Activated CD4-positive, alpha-beta memory T cell treated with anti-CD3 and anti-CD28 coated beads for 36 hours (primary cell): ENCODE data around the gene TGFBR3L. TPM values are rescaled to one million over a fixed set of nuclear protein-coding genes. Genes with fewer than 3 reads are reported as not detected.

Source experiments
- CTCF ChIA-PET: fragments of 350-600 bp; sonication (Branson Sonifier 250); formaldehyde crosslinking; loops from one replicate; lab custom pipeline; 2021; ENCODE audit warnings: antibody characterized with exemption, inconsistent platforms; lab: Charles Lee
- POLR2A ChIA-PET: fragments of 350-600 bp; sonication (Branson Sonifier 250); formaldehyde crosslinking; loops from one replicate; lab custom pipeline; 2021; ENCODE audit warnings: antibody characterized with exemption; lab: Charles Lee
- DNase-seq: peaks from one replicate; pipeline ENCODE4 v3.0.0-alpha.2; 2020
- H3K27ac Mint-ChIP-seq: one replicate; pipeline ENCODE4 v1.8.0; 2021; ENCODE audit warnings: mixed read lengths
- H3K27me3 Mint-ChIP-seq: one replicate; pipeline ENCODE4 v1.8.0; 2021; ENCODE audit warnings: mixed read lengths
- H3K36me3 Mint-ChIP-seq: one replicate; pipeline ENCODE4 v1.8.0; 2021; ENCODE audit warnings: mixed read lengths
- H3K4me1 Mint-ChIP-seq: one replicate; pipeline ENCODE4 v1.8.0; 2021; ENCODE audit warnings: low read depth, mixed read lengths
- H3K4me3 Mint-ChIP-seq: one replicate; pipeline ENCODE4 v1.8.0; 2021; ENCODE audit warnings: mild to moderate bottlenecking, mixed read lengths
- H3K9me3 Mint-ChIP-seq: one replicate; pipeline ENCODE4 v1.8.0; 2021; ENCODE audit warnings: mixed read lengths
- intact Hi-C: fragments of 100-400 bp; cut with micrococcal nuclease; formaldehyde crosslinking; loops from one replicate; pipeline ENCODE4 v1.15.1; 2023
- total RNA-seq, 2 experiments: library from RNA; stranded (reverse); gene quantifications; one replicate each; pipeline ENCODE4 v1.2.3, GENCODE V29; 2021

Gene TGFBR3L
- total RNA-seq, 2 experiments from 2014 or later = 4.4 to 4.6 TPM

GRCh38 chr19:7899751-7900378, 14.8 kb upstream of the TGFBR3L start:
- H3K4me1 Mint-ChIP-seq = peaks cover 9% of the 10 kb centered on the region
- no peak overlapping the region for H3K4me3 Mint-ChIP-seq
- H3K27ac Mint-ChIP-seq = no peak overlapping the region
- peaks cover 2% of the 10 kb centered on the region for H3K9me3 Mint-ChIP-seq
- POLR2A ChIA-PET = no interaction called here
- intact Hi-C loops = loop anchor here (5.0 kb wide), 1 partner anchor 33 kb away; no protein-coding TSS in a partner anchor
- peaks cover 6% of the 10 kb centered on the region for H3K36me3 Mint-ChIP-seq
- no peak for DNase-seq
- CTCF ChIA-PET = interaction anchor here (0.9 to 4.0 kb wide), 6 partner anchors 29 to 219 kb away, joined by 3 to 8 read pairs (median 8); partner anchors contain the start of genes TIMM44 and TRAPPC5
- H3K27me3 Mint-ChIP-seq = peaks cover 8% of the 10 kb centered on the region

DNA sequence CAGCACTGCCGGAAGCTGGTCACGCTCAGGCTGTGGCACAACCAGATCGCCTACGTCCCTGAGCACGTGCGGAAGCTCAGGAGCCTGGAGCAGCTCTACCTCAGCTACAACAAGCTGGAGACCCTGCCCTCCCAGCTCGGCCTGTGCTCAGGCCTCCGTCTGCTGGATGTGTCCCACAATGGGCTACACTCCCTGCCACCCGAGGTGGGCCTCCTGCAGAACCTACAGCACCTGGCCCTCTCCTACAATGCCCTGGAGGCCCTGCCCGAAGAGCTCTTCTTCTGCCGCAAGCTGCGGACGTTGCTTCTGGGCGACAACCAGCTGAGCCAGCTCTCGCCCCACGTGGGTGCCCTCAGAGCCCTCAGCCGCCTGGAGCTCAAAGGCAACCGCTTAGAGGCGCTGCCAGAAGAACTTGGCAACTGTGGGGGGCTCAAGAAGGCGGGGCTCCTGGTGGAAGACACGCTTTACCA, 14.2 kb upstream of the TGFBR3L start:
- Mint-ChIP-seq H3K27ac (no peak overlapping the region), H3K4me1 (peaks cover 13% of the 10 kb centered on the region), H3K9me3 (peaks cover 2% of the 10 kb centered on the region), H3K4me3 (no peak overlapping the region), H3K36me3 (peaks cover 9% of the 10 kb centered on the region), H3K27me3 (peaks cover 5% of the 10 kb centered on the region)
- CTCF ChIA-PET = interaction anchor here (0.9 to 4.0 kb wide), 6 partner anchors 29 to 220 kb away, joined by 3 to 8 read pairs (median 8); partner anchors contain the start of genes TIMM44 and TRAPPC5
- intact Hi-C loops = loop anchor here (5.0 kb wide), 1 partner anchor 33 kb away; no protein-coding TSS in a partner anchor
- POLR2A ChIA-PET = no interaction called here
- no peak for DNase-seq

DNA sequence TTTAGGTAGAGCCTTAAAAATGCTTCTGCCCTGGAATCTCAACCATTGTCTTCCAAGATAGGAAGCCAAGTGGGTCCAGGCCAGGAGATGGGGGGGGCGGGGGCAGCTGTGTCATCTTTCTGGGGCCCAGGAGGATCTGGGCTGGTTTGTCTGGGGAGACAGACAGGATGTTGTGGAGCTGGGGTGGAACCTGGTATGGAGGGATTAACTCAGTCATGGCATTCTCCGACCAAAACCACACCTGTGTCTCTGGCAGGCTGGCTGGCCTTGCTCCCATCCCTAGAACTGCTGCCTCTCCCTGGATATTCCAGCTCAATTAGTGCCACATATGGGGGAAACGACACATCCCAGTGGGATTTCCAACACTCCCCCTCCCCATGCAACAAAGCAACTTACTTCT, 13.7 kb upstream of the TGFBR3L start:
- Mint-ChIP-seq H3K9me3 (peaks cover 2% of the 10 kb centered on the region), H3K27ac (no peak overlapping the region), H3K36me3 (peaks cover 9% of the 10 kb centered on the region), H3K27me3 (peaks cover 5% of the 10 kb centered on the region), H3K4me3 (no peak overlapping the region), H3K4me1 (peaks cover 18% of the 10 kb centered on the region)
- CTCF ChIA-PET = interaction anchor here (1.3 to 4.0 kb wide), 5 partner anchors 28 to 49 kb away, joined by 3 to 8 read pairs (median 8); partner anchors contain the start of gene TIMM44
- DNase-seq = no peak
- POLR2A ChIA-PET = no interaction called here
- intact Hi-C loops = loop anchor here (5.0 kb wide), 1 partner anchor 34 kb away; no protein-coding TSS in a partner anchor

DNA sequence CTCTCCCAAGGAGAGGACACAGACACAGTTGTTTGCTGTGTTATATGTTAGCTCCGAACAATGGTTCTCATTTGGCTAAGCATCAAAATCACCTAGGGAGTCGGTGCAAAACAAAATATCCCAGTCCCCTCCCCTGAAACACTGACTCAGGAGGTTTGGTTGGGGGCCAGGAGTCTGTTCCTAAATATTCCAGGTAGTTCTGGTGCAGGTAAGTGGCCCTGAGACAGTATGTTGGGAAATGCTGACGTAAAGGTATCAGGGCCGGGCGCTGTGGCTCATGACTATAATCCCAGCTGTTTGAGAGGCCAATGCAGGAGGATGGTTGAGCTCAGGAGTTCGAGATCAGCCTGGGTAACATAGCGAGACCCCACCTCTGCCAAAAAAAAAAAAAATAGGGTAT, 13.3 kb upstream of the TGFBR3L start:
- Mint-ChIP-seq H3K27ac (no peak overlapping the region), H3K9me3 (peaks cover 2% of the 10 kb centered on the region)
- CTCF ChIA-PET = interaction anchor here (0.9 to 4.0 kb wide), 6 partner anchors 28 to 333 kb away, joined by 3 to 8 read pairs (median 6); partner anchors contain the start of gene TIMM44

GRCh38 chr19:7902796-7903243, 11.8 kb upstream of the TGFBR3L start:
- CTCF ChIA-PET = interaction anchor here (0.7 to 4.0 kb wide), 13 partner anchors 14 to 364 kb away, joined by 3 to 27 read pairs (median 7); partner anchors contain the start of genes ELAVL1, SNAPC2, TIMM44 and TRAPPC5
- DNase-seq = peak; percentile 14
- H3K36me3 Mint-ChIP-seq = peaks cover 9% of the 10 kb centered on the region
- peak overlapping the region; percentile 93 for H3K27ac Mint-ChIP-seq
- H3K27me3 Mint-ChIP-seq = peaks cover 3% of the 10 kb centered on the region
- peak overlapping the region; percentile 83 for H3K4me3 Mint-ChIP-seq
- POLR2A ChIA-PET = interaction anchor here (0.6 to 1.6 kb wide), 4 partner anchors 15 to 41 kb away, joined by 3 to 10 read pairs (median 5); partner anchors contain the start of genes SNAPC2 and TIMM44
- intact Hi-C loops = loop anchor here (1.0 to 5.0 kb wide), 3 partner anchors 17 to 40 kb away; partner anchors contain the start of genes SNAPC2 and TIMM44
- peaks cover 21% of the 10 kb centered on the region for H3K4me1 Mint-ChIP-seq
- peaks cover 2% of the 10 kb centered on the region for H3K9me3 Mint-ChIP-seq

More for the DNA sequence above, 13.3 kb upstream of the TGFBR3L start:
- Mint-ChIP-seq H3K36me3 (peaks cover 9% of the 10 kb centered on the region), H3K27me3 (peaks cover 5% of the 10 kb centered on the region), H3K4me3 (no peak overlapping the region), H3K4me1 (peaks cover 21% of the 10 kb centered on the region)
- intact Hi-C loops = loop anchor here (5.0 kb wide), 1 partner anchor 34 kb away; no protein-coding TSS in a partner anchor
- DNase-seq = no peak
- POLR2A ChIA-PET = interaction anchor here (1.1 kb wide), 1 partner anchor 17 kb away, joined by 3 read pairs; no protein-coding TSS in a partner anchor

GRCh38 chr19:7903244-7904073, 11.2 kb upstream of the TGFBR3L start, which contains the start of gene MAP2K7:
TSS of gene MAP2K7 (plus strand) at chr19:7903877. CDS start at chr19:7903945, 68 bp downstream.
- Mint-ChIP-seq H3K9me3 (peaks cover 2% of the 10 kb centered on the region), H3K27me3 (peaks cover 3% of the 10 kb centered on the region)
- POLR2A ChIA-PET = interaction anchor here (0.5 to 1.6 kb wide), 6 partner anchors 12 to 677 kb away, joined by 3 to 10 read pairs (median 4); partner anchors contain the start of genes SNAPC2 and TIMM44

GRCh38 chr19:7904074-7905020, 10.3 kb upstream of the TGFBR3L start:
- peaks cover 9% of the 10 kb centered on the region for H3K36me3 Mint-ChIP-seq
- H3K4me3 Mint-ChIP-seq = peak overlapping the region; percentile 86
- intact Hi-C loops = loop anchor here (5.0 kb wide), 1 partner anchor 37 kb away; no protein-coding TSS in a partner anchor
- DNase-seq = peak; percentile 72
- peaks cover 2% of the 10 kb centered on the region for H3K9me3 Mint-ChIP-seq
- peaks cover 21% of the 10 kb centered on the region for H3K4me1 Mint-ChIP-seq
- H3K27me3 Mint-ChIP-seq = peaks cover 3% of the 10 kb centered on the region
- ChIA-PET CTCF (interaction anchor here (0.8 to 2.5 kb wide), 11 partner anchors 13 to 224 kb away, joined by 3 to 27 read pairs (median 7); partner anchors contain the start of genes ELAVL1, SNAPC2, TIMM44 and TRAPPC5), POLR2A (interaction anchor here (0.5 to 1.6 kb wide), 5 partner anchors 12 to 676 kb away, joined by 3 to 10 read pairs (median 4); partner anchors contain the start of genes SNAPC2 and TIMM44)
- H3K27ac Mint-ChIP-seq = peak overlapping the region; percentile 93

More at GRCh38 chr19:7903244-7904073, 11.2 kb upstream of the TGFBR3L start, which contains the start of gene MAP2K7:
- H3K4me3 Mint-ChIP-seq = peak within 1 kb of the TSS; percentile 86
- intact Hi-C loops = loop anchor here (1.0 to 5.0 kb wide), 3 partner anchors 17 to 40 kb away; partner anchors contain the start of genes SNAPC2 and TIMM44
- H3K4me1 Mint-ChIP-seq = peaks cover 21% of the 10 kb centered on the region
- peaks cover 9% of the 10 kb centered on the region for H3K36me3 Mint-ChIP-seq
- DNase-seq = peak; percentile 100
- CTCF ChIA-PET = interaction anchor here (0.7 to 2.5 kb wide), 13 partner anchors 14 to 365 kb away, joined by 3 to 27 read pairs (median 6); partner anchors contain the start of genes ELAVL1, SNAPC2, TIMM44 and TRAPPC5
- peak within 1 kb of the TSS; percentile 93 for H3K27ac Mint-ChIP-seq

DNA sequence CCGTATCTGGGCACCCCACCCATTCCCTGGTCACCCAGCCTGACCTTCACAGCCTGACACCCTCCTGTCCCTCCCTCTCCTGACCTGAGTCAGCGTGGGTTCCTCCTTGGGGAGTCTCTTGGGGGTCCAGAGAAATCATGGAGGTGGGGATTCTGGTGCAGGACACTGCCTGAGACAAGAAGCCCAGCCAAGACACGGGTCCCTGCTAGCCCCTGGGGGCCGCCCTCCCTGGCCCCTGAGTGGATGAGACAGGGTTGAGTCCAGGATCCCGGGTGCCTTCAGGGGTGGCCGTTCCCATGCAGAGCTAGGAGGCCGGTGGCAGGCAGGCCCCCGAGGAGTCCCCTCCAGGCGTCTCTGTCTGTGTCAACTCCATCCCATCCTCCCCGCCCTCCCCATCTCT, 9.4 kb upstream of the TGFBR3L start:
- intact Hi-C loops = no loop called here
- POLR2A ChIA-PET = no interaction called here
- Mint-ChIP-seq H3K36me3 (peaks cover 9% of the 10 kb centered on the region), H3K27me3 (peaks cover 3% of the 10 kb centered on the region), H3K27ac (peak overlapping the region; percentile 84), H3K4me1 (peaks cover 21% of the 10 kb centered on the region), H3K4me3 (peak overlapping the region; percentile 86), H3K9me3 (peaks cover 2% of the 10 kb centered on the region)
- CTCF ChIA-PET = interaction anchor here (1.1 kb wide), 1 partner anchor 36 kb away, joined by 6 read pairs; no protein-coding TSS in a partner anchor
- DNase-seq = no peak

- no peak for DNase-seq
- Mint-ChIP-seq H3K27me3 (peaks cover 3% of the 10 kb centered on the region), H3K27ac (no peak overlapping the region), H3K4me1 (peaks cover 21% of the 10 kb centered on the region), H3K4me3 (peak overlapping the region; percentile 48), H3K36me3 (peaks cover 13% of the 10 kb centered on the region), H3K9me3 (peaks cover 2% of the 10 kb centered on the region)
- ChIA-PET CTCF (interaction anchor here (1.1 kb wide), 1 partner anchor 37 kb away, joined by 6 read pairs; no protein-coding TSS in a partner anchor), POLR2A (no interaction called here)
- intact Hi-C loops = no loop called here
Observed at GRCh38 chr19:7905859-7906258, 8.8 kb upstream of the TGFBR3L start.

GRCh38 chr19:7907122-7907521, 7.5 kb upstream of the TGFBR3L start:
- H3K27me3 Mint-ChIP-seq = peaks cover 3% of the 10 kb centered on the region
- H3K4me3 Mint-ChIP-seq = no peak overlapping the region
- intact Hi-C loops = no loop called here
- ChIA-PET POLR2A (interaction anchor here (0.7 kb wide), 1 partner anchor 13 kb away, joined by 3 read pairs; the partner anchor contains the start of gene SNAPC2), CTCF (no interaction called here)
- H3K36me3 Mint-ChIP-seq = peaks cover 21% of the 10 kb centered on the region
- peaks cover 21% of the 10 kb centered on the region for H3K4me1 Mint-ChIP-seq
- no peak overlapping the region for H3K27ac Mint-ChIP-seq
- peaks cover 2% of the 10 kb centered on the region for H3K9me3 Mint-ChIP-seq
- no peak for DNase-seq
